Measurements from ENCODE around the gene ITGB6.
"Not testable (repeated sequence)": the region's sequence is repeated elsewhere in the genome, so short reads cannot be mapped to it uniquely, and the experiment has no call there.

The ITGB6 gene

GRCh38 chr2:160181146-160181836 lies 18.8 kb downstream of the ITGB6 start:
- not testable (repeated sequence) for DNase-seq (ENCODE audit: low read depth)

- DNase-seq (ENCODE audit: low read depth): not testable (repeated sequence)
These were observed 19.4 kb downstream of the ITGB6 start for GRCh38 chr2:160180690-160181089.

- no peak for DNase-seq (ENCODE audit: low read depth)
These were observed 19.9 kb downstream of the ITGB6 start for GRCh38 chr2:160180172-160180571.

GRCh38 chr2:160175169-160176134 lies 24.6 kb downstream of the ITGB6 start:
- DNase-seq (ENCODE audit: low read depth): no peak

GRCh38 chr2:160174322-160174721 lies 25.8 kb downstream of the ITGB6 start:
- DNase-seq (ENCODE audit: low read depth): no peak

- DNase-seq (ENCODE audit: low read depth): no peak
These were observed 30.1 kb downstream of the ITGB6 start for GRCh38 chr2:160169988-160170387.

- DNase-seq (ENCODE audit: low read depth): no peak
These were observed 30.6 kb downstream of the ITGB6 start for GRCh38 chr2:160169471-160169870.

- no peak for DNase-seq (ENCODE audit: low read depth)
These were observed 31.2 kb downstream of the ITGB6 start for GRCh38 chr2:160168878-160169277.

GRCh38 chr2:160167089-160167740 lies 32.9 kb downstream of the ITGB6 start:
- no peak for DNase-seq (ENCODE audit: low read depth)

- DNase-seq (ENCODE audit: low read depth): no peak
These were observed 34.1 kb downstream of the ITGB6 start for GRCh38 chr2:160165996-160166395.

GRCh38 chr2:160165081-160165480 lies 35.0 kb downstream of the ITGB6 start:
- no peak for DNase-seq (ENCODE audit: low read depth)

- DNase-seq (ENCODE audit: low read depth): no peak
These were observed 41.9 kb downstream of the ITGB6 start for GRCh38 chr2:160157861-160158829.

GRCh38 chr2:160156665-160157064 lies 43.4 kb downstream of the ITGB6 start:
- DNase-seq (ENCODE audit: low read depth): no peak

GRCh38 chr2:160156100-160156499 lies 44.0 kb downstream of the ITGB6 start:
- DNase-seq (ENCODE audit: low read depth): no peak

GRCh38 chr2:160148419-160148818 lies 51.7 kb downstream of the ITGB6 start:
- DNase-seq (ENCODE audit: low read depth): not testable (repeated sequence)

GRCh38 chr2:160145471-160145870 lies 54.6 kb downstream of the ITGB6 start:
- DNase-seq (ENCODE audit: low read depth): no peak

GRCh38 chr2:160144280-160144990 lies 55.6 kb downstream of the ITGB6 start:
- no peak for DNase-seq (ENCODE audit: low read depth)

- DNase-seq (ENCODE audit: low read depth): no peak
These were observed 57.6 kb downstream of the ITGB6 start for GRCh38 chr2:160142472-160142871.

GRCh38 chr2:160141912-160142311 lies 58.2 kb downstream of the ITGB6 start:
- no peak for DNase-seq (ENCODE audit: low read depth)

- DNase-seq (ENCODE audit: low read depth): no peak
These were observed 58.7 kb downstream of the ITGB6 start for GRCh38 chr2:160141419-160141818.

- no peak for DNase-seq (ENCODE audit: low read depth)
These were observed 59.6 kb downstream of the ITGB6 start for GRCh38 chr2:160140471-160140870.
